ENCODE data around the gene ADPRH.

- no peak for TF ChIP-seq CTCF (IDR thresholded peaks at IDR 0.05)
- TF ChIP-seq POLR2A (IDR thresholded peaks at IDR 0.05): no peak
Observed at GRCh38 chr3:119538772-119539171, 40.5 kb upstream of the ADPRH start.
